GM21390 (cell line): ENCODE data around the gene GADD45A.
"Not testable (repeated sequence)": the region's sequence is repeated elsewhere in the genome, so short reads cannot be mapped to it uniquely, and the experiment has no call there.

Source experiments
- ATAC-seq: cut with Tn5 transposase; IDR thresholded peaks from one replicate; pipeline ENCODE4 v1.9.1; 2021; ENCODE audit not compliant: unreplicated experiment

GADD45A gene

GRCh38 chr1:67719329-67720196, 34.6 kb downstream of the GADD45A start:
- ATAC-seq = no peak

- no peak for ATAC-seq
Observed at GRCh38 chr1:67721112-67721511, 36.1 kb downstream of the GADD45A start.

GRCh38 chr1:67721650-67722291, 36.8 kb downstream of the GADD45A start:
- ATAC-seq = no peak

- ATAC-seq = no peak
Observed at GRCh38 chr1:67722292-67722944, 37.4 kb downstream of the GADD45A start.

GRCh38 chr1:67723126-67723525, 38.1 kb downstream of the GADD45A start:
- ATAC-seq = no peak

- ATAC-seq = peak; percentile 75
Observed at GRCh38 chr1:67723620-67724019, 38.6 kb downstream of the GADD45A start.

GRCh38 chr1:67724928-67725560, 40.0 kb downstream of the GADD45A start:
- no peak for ATAC-seq

- no peak for ATAC-seq
Observed at GRCh38 chr1:67726224-67726623, 41.2 kb downstream of the GADD45A start.

- ATAC-seq = no peak
Observed at GRCh38 chr1:67729872-67730271, 44.9 kb downstream of the GADD45A start.

- ATAC-seq = not testable (repeated sequence)
Observed at GRCh38 chr1:67730312-67730711, 45.3 kb downstream of the GADD45A start.

- no peak for ATAC-seq
Observed at GRCh38 chr1:67731322-67731721, 46.3 kb downstream of the GADD45A start.

- ATAC-seq = peak; percentile 49
Observed at GRCh38 chr1:67732750-67733151, 47.8 kb downstream of the GADD45A start.

- ATAC-seq = no peak
Observed at GRCh38 chr1:67733681-67734322, 48.8 kb downstream of the GADD45A start.

- ATAC-seq = no peak
Observed at GRCh38 chr1:67734323-67734690, 49.3 kb downstream of the GADD45A start.

- no peak for ATAC-seq
Observed at GRCh38 chr1:67735206-67735605, 50.2 kb downstream of the GADD45A start.

- ATAC-seq = peak; percentile 93
Observed at GRCh38 chr1:67735806-67736627, 51.0 kb downstream of the GADD45A start.

GRCh38 chr1:67736750-67737149, 51.7 kb downstream of the GADD45A start:
- ATAC-seq = no peak

GRCh38 chr1:67737875-67738274, 52.9 kb downstream of the GADD45A start:
- no peak for ATAC-seq
